Ramos (cell line): ENCODE measurements around the gene RNU6-8.

Experiments
- in situ Hi-C: fragments of 300-500 bp; cut with MboI; formaldehyde crosslinking; loops from one replicate; pipeline ENCODE4 v1.14.3; 2022; ENCODE audit warnings: low sequenced_read_pairs; ENCODE audit not compliant: unreplicated experiment

Gene RNU6-8

GRCh38 chr14:32166029-32166428 is 37.0 kb downstream of the RNU6-8 start:
- in situ Hi-C loops, result no loop called here
